B cell (primary cell): ENCODE measurements around the gene GLI1. TPM values are rescaled to one million over a fixed set of nuclear protein-coding genes. Genes with fewer than 3 reads are reported as not detected.

Experiments used
- ATAC-seq: fragments of 200-7000 bp; cut with Tn5 transposase; one replicate; pipeline ENCODE4 v1.10.0; 2021; ENCODE audit warnings: low read depth, mild to moderate bottlenecking, moderate number of reproducible peaks, moderate library complexity
- CTCF ChIA-PET: fragments of 350-600 bp; sonication (Branson Sonifier 250); formaldehyde crosslinking; loops from one replicate; lab custom pipeline; 2021; ENCODE audit warnings: antibody characterized with exemption, inconsistent platforms; lab: Charles Lee
- POLR2A ChIA-PET: fragments of 350-600 bp; sonication (Branson Sonifier 250); formaldehyde crosslinking; loops from one replicate; lab custom pipeline; 2021; ENCODE audit warnings: antibody characterized with exemption; lab: Charles Lee
- DNase-seq: peaks from one replicate; pipeline ENCODE4 v3.0.0; 2013
- H2AFZ ChIP-seq: 2 replicates; pipeline ENCODE4 v1.6.1; 2012; ENCODE audit warnings: mild to moderate bottlenecking, low read depth, low read length; ENCODE audit not compliant: insufficient read depth, poor library complexity, severe bottlenecking
- H3K27ac ChIP-seq, 2 donors: 1 replicate in 1 of 2; 2 replicates in 1 of 2; pipeline ENCODE4 v1.5.1; 2012 to 2013; ENCODE audit warnings: low read length in 2 of 2, mild to moderate bottlenecking in 2 of 2, moderate library complexity in 1 of 2
- H3K27me3 ChIP-seq, 4 experiments: fragments of 200-600 bp in 1 of 4; sonication (generic) in 1 of 4; replicated peaks in 1 of 4; 1 replicate in 2 of 4; 2 replicates in 2 of 4; pipeline versions ENCODE4 v1.6.1 to v1.7.0; 2013 to 2016; ENCODE audit warnings: low read length in 3 of 4, mild to moderate bottlenecking in 2 of 4, mixed read lengths in 1 of 4, moderate library complexity in 1 of 4; ENCODE audit not compliant: insufficient read depth in 4 of 4, control insufficient read depth in 3 of 4; ENCODE audit errors: control extremely low read depth in 1 of 4
- H3K36me3 ChIP-seq, 2 experiments: replicated peaks in 1 of 2; 1 replicate in 1 of 2; 2 replicates in 1 of 2; pipeline versions ENCODE4 v1.6.1 to v1.7.1; 2013; ENCODE audit warnings: low read length in 1 of 2; ENCODE audit not compliant: insufficient read depth in 2 of 2, control insufficient read depth in 1 of 2; ENCODE audit errors: control extremely low read depth in 1 of 2, extremely low read depth in 1 of 2
- H3K4me1 ChIP-seq, 2 donors: fragments of 200-600 bp in 1 of 2; sonication (generic) in 1 of 2; 1 replicate in 1 of 2; 2 replicates in 1 of 2; pipeline versions ENCODE4 v1.5.1 to v1.6.1; 2013 to 2017; ENCODE audit warnings: low read length in 2 of 2; ENCODE audit not compliant: control insufficient read depth in 2 of 2, insufficient read depth in 2 of 2
- H3K4me2 ChIP-seq: replicated peaks from 2 replicates; pipeline ENCODE3; 2012; ENCODE audit warnings: mild to moderate bottlenecking, low read depth, low read length; ENCODE audit not compliant: poor library complexity, severe bottlenecking
- H3K4me3 ChIP-seq, 5 experiments: fragments of 200-600 bp in 1 of 5; sonication (generic) in 1 of 5; 1 replicate in 3 of 5; 2 replicates in 2 of 5; pipeline versions ENCODE4 v1.5.1 to v1.7.0; 2011 to 2016; ENCODE audit warnings: low read length in 4 of 5, mild to moderate bottlenecking in 4 of 5, low read depth in 2 of 5, control low read depth in 1 of 5, moderate library complexity in 1 of 5; ENCODE audit not compliant: insufficient read depth in 1 of 5; ENCODE audit errors: control extremely low read depth in 1 of 5, extremely low read depth in 1 of 5
- H3K79me2 ChIP-seq: fragments of 200-600 bp; sonication (generic); one replicate; pipeline ENCODE4 v1.6.0; 2016; ENCODE audit warnings: low read length; ENCODE audit not compliant: control insufficient read depth, insufficient read depth
- H3K9ac ChIP-seq: fragments of 200-600 bp; sonication (generic); 2 replicates; pipeline ENCODE4 v1.6.1; 2017; ENCODE audit warnings: mild to moderate bottlenecking, low read length, moderate library complexity
- H3K9me3 ChIP-seq, 3 donors: one replicate each; pipeline versions ENCODE4 v1.6.1 to v1.7.1; 2013; ENCODE audit warnings: low read length in 2 of 3; ENCODE audit not compliant: control insufficient read depth in 2 of 3, insufficient read depth in 1 of 3; ENCODE audit errors: control extremely low read depth in 1 of 3
- H4K20me1 ChIP-seq: 2 replicates; pipeline ENCODE4 v1.6.0; 2012; ENCODE audit warnings: mild to moderate bottlenecking, low read length; ENCODE audit not compliant: insufficient read depth, control insufficient read depth, poor library complexity, severe bottlenecking
- H3K27ac Mint-ChIP-seq: one replicate; pipeline ENCODE4 v1.8.0; 2021; ENCODE audit warnings: mixed read lengths
- H3K27me3 Mint-ChIP-seq: one replicate; pipeline ENCODE4 v1.8.0; 2021; ENCODE audit warnings: mixed read lengths
- H3K4me1 Mint-ChIP-seq: one replicate; pipeline ENCODE4 v1.8.0; 2021; ENCODE audit warnings: mixed read lengths
- H3K4me3 Mint-ChIP-seq: one replicate; pipeline ENCODE4 v1.8.0; 2021; ENCODE audit warnings: mixed read lengths
- H3K9me3 Mint-ChIP-seq: one replicate; pipeline ENCODE4 v1.8.0; 2022; ENCODE audit warnings: mixed read lengths; ENCODE audit not compliant: insufficient read depth
- EZH2 ChIP-seq: IDR thresholded peaks from 2 replicates; pipeline ENCODE4 v1.6.1; 2012; ENCODE audit warnings: borderline replicate concordance, low read depth, mild to moderate bottlenecking, moderate library complexity, low read length; ENCODE audit not compliant: insufficient read depth, poor library complexity, severe bottlenecking
- WGBS: methylation state at CpG from one replicate; pipeline ENCODE4 v1.1.5; 2013; ENCODE audit warnings: missing lambda C conversion rate; ENCODE audit not compliant: insufficient coverage; 5-methylcytosine and 5-hydroxymethylcytosine counted together
- intact Hi-C: fragments of 100-400 bp; cut with micrococcal nuclease; formaldehyde crosslinking; loops from one replicate; pipeline ENCODE4 v1.10.0; 2022
- polyA plus RNA-seq: library from polyadenylated mRNA; depleted of rRNA; stranded (reverse); fragments of >200 nt; gene quantifications from 2 replicates; pipeline ENCODE4 v1.2.3, GENCODE V29; 2012
- total RNA-seq, 2 donors: library from RNA; stranded (reverse); fragments of 120-200 nt in 1 of 2; gene quantifications; 1 replicate in 1 of 2; 2 replicates in 1 of 2; pipeline versions ENCODE4 v1.2.3 to v1.2.4, GENCODE V29; 2013 to 2022
- TF ChIP-seq, protein P1 (sequence below): fragments of 200-600 bp; IDR thresholded peaks from one replicate; pipeline ENCODE4 v1.8.0; 2022; ENCODE audit warnings: antibody characterized with exemption, mild to moderate bottlenecking

GLI1 gene
- total and polyA plus RNA-seq, 2 donors (not counting 1 experiment from before 2014, with no cell fraction given): 4.1 to 5.4 TPM

DNA sequence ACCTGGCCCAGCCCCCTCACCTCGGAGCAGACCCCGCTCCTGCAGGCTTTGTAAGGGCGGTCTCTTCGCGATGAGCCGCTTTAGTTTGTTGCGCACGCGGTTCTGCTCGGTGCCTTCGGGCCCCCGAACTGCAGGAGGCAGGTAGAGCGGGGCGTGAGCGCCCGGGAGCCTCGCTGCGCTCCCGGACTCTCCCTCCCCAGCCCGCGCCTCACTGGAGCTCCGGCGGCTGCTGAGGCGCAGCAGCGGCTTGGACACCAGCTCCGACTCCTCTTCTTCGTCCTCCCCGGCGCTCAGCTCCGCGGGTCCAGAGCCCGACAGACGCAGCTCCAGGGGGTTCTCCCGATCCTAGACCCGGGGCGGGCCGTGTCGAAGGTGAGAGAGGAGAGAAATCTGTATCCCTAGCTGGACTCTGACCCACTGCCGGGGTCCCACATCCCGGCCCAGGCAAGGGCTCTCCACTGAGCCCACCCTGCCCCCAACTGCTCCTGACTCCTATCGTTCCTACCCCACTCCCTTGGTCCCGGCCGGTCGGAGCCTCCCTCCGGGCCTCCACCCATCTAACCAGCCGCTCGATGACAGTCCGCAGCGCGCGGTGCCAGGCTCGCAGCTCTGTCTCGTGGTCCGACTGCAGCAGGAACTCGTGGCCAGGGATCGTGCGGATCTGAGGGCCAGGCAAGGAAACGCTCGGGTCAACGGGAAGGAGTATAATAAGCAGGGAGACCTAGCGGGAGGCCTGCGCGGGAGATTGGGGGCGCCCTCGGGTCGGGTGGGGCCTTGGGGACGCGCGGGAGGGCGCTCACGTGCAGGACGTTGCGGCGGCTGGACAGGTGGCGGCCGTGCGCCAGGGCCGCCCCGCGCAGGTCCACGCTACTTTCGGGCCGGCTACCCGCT lies 15.9 kb downstream of the GLI1 start:
- ChIA-PET POLR2A (interaction anchor here (0.5 to 5.3 kb wide), 5 partner anchors 13 to 234 kb away, joined by 3 to 39 read pairs (median 3); no protein-coding TSS in a partner anchor), CTCF (interaction anchor here (1.0 to 10.4 kb wide), 8 partner anchors 9 to 22 kb away, joined by 3 to 166 read pairs (median 6); partner anchors contain the start of genes GLI1, INHBE and MARS1)
- intact Hi-C loops: loop anchor here (1.0 to 5.0 kb wide), 2 partner anchors 13 to 147 kb away; no protein-coding TSS in a partner anchor
- Mint-ChIP-seq H3K27ac (peak overlapping the region; percentile 98), H3K4me3 (peak overlapping the region; percentile 99), H3K4me1 (peaks cover 76% of the 10 kb centered on the region), H3K9me3 (no peaks in the 10 kb centered on the region), H3K27me3 (no peaks in the 10 kb centered on the region)
- Histone ChIP-seq H2AFZ (peak overlapping the region; percentile 43), H3K9ac (peak overlapping the region; percentile 88), H3K4me3 (peak overlapping the region; percentile 6 to 90 (median 82)), H3K4me2 (peak overlapping the region; percentile 95), H3K9me3 (no peaks in the 10 kb centered on the region), H3K4me1 (peaks cover 54 to 76% of the 10 kb centered on the region in 2 donors), H3K36me3 (peaks cover 2 to 44% of the 10 kb centered on the region in 2 experiments), H4K20me1 (peaks cover 23% of the 10 kb centered on the region), H3K79me2 (peaks cover 67% of the 10 kb centered on the region), H3K27me3 (no peaks in the 10 kb centered on the region), H3K27ac (peak overlapping the region; percentile 91 to 99)
- ATAC-seq (no peak), DNase-seq (no peak)
- TF ChIP-seq, protein P1, sequence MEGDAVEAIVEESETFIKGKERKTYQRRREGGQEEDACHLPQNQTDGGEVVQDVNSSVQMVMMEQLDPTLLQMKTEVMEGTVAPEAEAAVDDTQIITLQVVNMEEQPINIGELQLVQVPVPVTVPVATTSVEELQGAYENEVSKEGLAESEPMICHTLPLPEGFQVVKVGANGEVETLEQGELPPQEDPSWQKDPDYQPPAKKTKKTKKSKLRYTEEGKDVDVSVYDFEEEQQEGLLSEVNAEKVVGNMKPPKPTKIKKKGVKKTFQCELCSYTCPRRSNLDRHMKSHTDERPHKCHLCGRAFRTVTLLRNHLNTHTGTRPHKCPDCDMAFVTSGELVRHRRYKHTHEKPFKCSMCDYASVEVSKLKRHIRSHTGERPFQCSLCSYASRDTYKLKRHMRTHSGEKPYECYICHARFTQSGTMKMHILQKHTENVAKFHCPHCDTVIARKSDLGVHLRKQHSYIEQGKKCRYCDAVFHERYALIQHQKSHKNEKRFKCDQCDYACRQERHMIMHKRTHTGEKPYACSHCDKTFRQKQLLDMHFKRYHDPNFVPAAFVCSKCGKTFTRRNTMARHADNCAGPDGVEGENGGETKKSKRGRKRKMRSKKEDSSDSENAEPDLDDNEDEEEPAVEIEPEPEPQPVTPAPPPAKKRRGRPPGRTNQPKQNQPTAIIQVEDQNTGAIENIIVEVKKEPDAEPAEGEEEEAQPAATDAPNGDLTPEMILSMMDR: no peak
- TF ChIP-seq EZH2: no peak
- 61% methylated on average over 79 of the region's 84 CpGs for WGBS
